ENCODE results near the gene MYH3.
"Not testable (repeated sequence)": the region's sequence is repeated elsewhere in the genome, so short reads cannot be mapped to it uniquely, and the experiment has no call there.

Gene MYH3

GRCh38 chr17:10657148-10657547, at the start of gene MYH3:
MYH3 (minus strand) TSS chr17:10657309; CDS start chr17:10655064, 2,245 bp downstream.
- no peak within 1 kb of the TSS for H3K27ac Mint-ChIP-seq
- no peak within 1 kb of the TSS for H3K4me3 Mint-ChIP-seq
- peaks cover 23% of the 10 kb centered on the region for H3K36me3 Mint-ChIP-seq (ENCODE audit: low read depth)
- DNase-seq, result no peak
- H3K9me3 Mint-ChIP-seq, result no peaks in the 10 kb centered on the region
- H3K4me1 Mint-ChIP-seq (ENCODE audit: low read depth), result peaks cover 14% of the 10 kb centered on the region
- H3K27me3 Mint-ChIP-seq, result no peaks in the 10 kb centered on the region

GRCh38 chr17:10705727-10706126, 48.6 kb upstream of the MYH3 start:
- Mint-ChIP-seq H3K36me3 (ENCODE audit: low read depth) (peaks cover 82% of the 10 kb centered on the region), H3K27ac (peak overlapping the region; percentile 65), H3K4me3 (no peak overlapping the region), H3K9me3 (no peaks in the 10 kb centered on the region), H3K27me3 (no peaks in the 10 kb centered on the region), H3K4me1 (ENCODE audit: low read depth) (peaks cover 53% of the 10 kb centered on the region)
- DNase-seq, result no peak

- peaks cover 62% of the 10 kb centered on the region for H3K4me1 Mint-ChIP-seq (ENCODE audit: low read depth)
- peak overlapping the region; percentile 19 for H3K4me3 Mint-ChIP-seq
- H3K9me3 Mint-ChIP-seq, result no peaks in the 10 kb centered on the region
- no peaks in the 10 kb centered on the region for H3K27me3 Mint-ChIP-seq
- no peak for DNase-seq
- peaks cover 69% of the 10 kb centered on the region for H3K36me3 Mint-ChIP-seq (ENCODE audit: low read depth)
- peak overlapping the region; percentile 84 for H3K27ac Mint-ChIP-seq
Observed at GRCh38 chr17:10702574-10702973, 45.5 kb upstream of the MYH3 start.

GRCh38 chr17:10699856-10700255, 42.7 kb upstream of the MYH3 start:
- H3K36me3 Mint-ChIP-seq (ENCODE audit: low read depth), result peaks cover 66% of the 10 kb centered on the region
- H3K9me3 Mint-ChIP-seq, result no peaks in the 10 kb centered on the region
- H3K27me3 Mint-ChIP-seq, result no peaks in the 10 kb centered on the region
- peaks cover 60% of the 10 kb centered on the region for H3K4me1 Mint-ChIP-seq (ENCODE audit: low read depth)
- peak overlapping the region; percentile 94 for H3K27ac Mint-ChIP-seq
- peak overlapping the region; percentile 71 for H3K4me3 Mint-ChIP-seq
- no peak for DNase-seq

GRCh38 chr17:10698096-10698818, 41.1 kb upstream of the MYH3 start:
- H3K27ac Mint-ChIP-seq, result peak overlapping the region; percentile 95
- no peaks in the 10 kb centered on the region for H3K27me3 Mint-ChIP-seq
- peaks cover 69% of the 10 kb centered on the region for H3K36me3 Mint-ChIP-seq (ENCODE audit: low read depth)
- no peak for DNase-seq
- H3K4me3 Mint-ChIP-seq, result peak overlapping the region; percentile 90
- H3K9me3 Mint-ChIP-seq, result no peaks in the 10 kb centered on the region
- peaks cover 58% of the 10 kb centered on the region for H3K4me1 Mint-ChIP-seq (ENCODE audit: low read depth)

GRCh38 chr17:10697092-10698081, 40.3 kb upstream of the MYH3 start, which contains the start of the genes ADPRM and SCO1:
ADPRM (plus strand) TSS chr17:10697594; CDS start chr17:10704927, 7,333 bp downstream.
SCO1 (minus strand) TSS chr17:10697533; CDS start chr17:10697507, 26 bp downstream.
- Mint-ChIP-seq H3K27ac (peak within 1 kb of the TSS; percentile 95), H3K4me3 (peak within 1 kb of the TSS; percentile 90), H3K27me3 (no peaks in the 10 kb centered on the region), H3K4me1 (ENCODE audit: low read depth) (peaks cover 60% of the 10 kb centered on the region), H3K9me3 (no peaks in the 10 kb centered on the region), H3K36me3 (ENCODE audit: low read depth) (peaks cover 71% of the 10 kb centered on the region)
- DNase-seq, result peak; percentile 93

GRCh38 chr17:10695875-10696407, 38.8 kb upstream of the MYH3 start:
- Mint-ChIP-seq H3K4me1 (ENCODE audit: low read depth) (peaks cover 58% of the 10 kb centered on the region), H3K36me3 (ENCODE audit: low read depth) (peaks cover 76% of the 10 kb centered on the region), H3K27ac (peak overlapping the region; percentile 26)

GRCh38 chr17:10687499-10687898, 30.4 kb upstream of the MYH3 start:
- Mint-ChIP-seq H3K4me1 (ENCODE audit: low read depth) (peaks cover 39% of the 10 kb centered on the region), H3K4me3 (no peak overlapping the region), H3K36me3 (ENCODE audit: low read depth) (peaks cover 93% of the 10 kb centered on the region), H3K27me3 (no peaks in the 10 kb centered on the region), H3K9me3 (no peaks in the 10 kb centered on the region), H3K27ac (no peak overlapping the region)
- no peak for DNase-seq

More at GRCh38 chr17:10695875-10696407, 38.8 kb upstream of the MYH3 start:
- DNase-seq, H3K9me3 Mint-ChIP-seq, H3K27me3 Mint-ChIP-seq: not testable (repeated sequence)
- H3K4me3 Mint-ChIP-seq, result peak overlapping the region; percentile 90

- no peak for DNase-seq
- no peak overlapping the region for H3K4me3 Mint-ChIP-seq
- peaks cover 12% of the 10 kb centered on the region for H3K4me1 Mint-ChIP-seq (ENCODE audit: low read depth)
- H3K27me3 Mint-ChIP-seq, result no peaks in the 10 kb centered on the region
- H3K9me3 Mint-ChIP-seq, result no peaks in the 10 kb centered on the region
- H3K27ac Mint-ChIP-seq, result no peak overlapping the region
- H3K36me3 Mint-ChIP-seq (ENCODE audit: low read depth), result peaks cover 91% of the 10 kb centered on the region
Observed at GRCh38 chr17:10683853-10684252, 26.7 kb upstream of the MYH3 start.

GRCh38 chr17:10681866-10682446, 24.8 kb upstream of the MYH3 start:
- Mint-ChIP-seq H3K36me3 (ENCODE audit: low read depth) (peaks cover 94% of the 10 kb centered on the region), H3K4me3 (no peak overlapping the region), H3K27me3 (no peaks in the 10 kb centered on the region), H3K9me3 (no peaks in the 10 kb centered on the region), H3K27ac (no peak overlapping the region), H3K4me1 (ENCODE audit: low read depth) (peaks cover 2% of the 10 kb centered on the region)
- DNase-seq, result no peak

- no peak for DNase-seq
- Mint-ChIP-seq H3K27ac (no peak overlapping the region), H3K27me3 (no peaks in the 10 kb centered on the region), H3K36me3 (ENCODE audit: low read depth) (peaks cover 78% of the 10 kb centered on the region), H3K9me3 (no peaks in the 10 kb centered on the region), H3K4me3 (no peak overlapping the region), H3K4me1 (ENCODE audit: low read depth) (no peaks in the 10 kb centered on the region)
Observed at GRCh38 chr17:10674704-10675103, 17.6 kb upstream of the MYH3 start.

GRCh38 chr17:10673312-10673711, 16.2 kb upstream of the MYH3 start:
- H3K4me3 Mint-ChIP-seq, result no peak overlapping the region
- peaks cover 68% of the 10 kb centered on the region for H3K36me3 Mint-ChIP-seq (ENCODE audit: low read depth)
- H3K9me3 Mint-ChIP-seq, result no peaks in the 10 kb centered on the region
- no peaks in the 10 kb centered on the region for H3K4me1 Mint-ChIP-seq (ENCODE audit: low read depth)
- no peaks in the 10 kb centered on the region for H3K27me3 Mint-ChIP-seq
- no peak for DNase-seq
- no peak overlapping the region for H3K27ac Mint-ChIP-seq

- no peak for DNase-seq
- no peaks in the 10 kb centered on the region for H3K9me3 Mint-ChIP-seq
- H3K36me3 Mint-ChIP-seq (ENCODE audit: low read depth), result peaks cover 43% of the 10 kb centered on the region
- H3K27ac Mint-ChIP-seq, result no peak overlapping the region
- H3K27me3 Mint-ChIP-seq, result no peaks in the 10 kb centered on the region
- no peak overlapping the region for H3K4me3 Mint-ChIP-seq
- no peaks in the 10 kb centered on the region for H3K4me1 Mint-ChIP-seq (ENCODE audit: low read depth)
Observed at GRCh38 chr17:10668775-10669174, 11.7 kb upstream of the MYH3 start.

- Mint-ChIP-seq H3K27me3 (no peaks in the 10 kb centered on the region), H3K9me3 (no peaks in the 10 kb centered on the region), H3K4me1 (ENCODE audit: low read depth) (no peaks in the 10 kb centered on the region), H3K4me3 (no peak overlapping the region), H3K36me3 (ENCODE audit: low read depth) (peaks cover 33% of the 10 kb centered on the region), H3K27ac (no peak overlapping the region)
- no peak for DNase-seq
Observed at GRCh38 chr17:10666906-10667305, 9.8 kb upstream of the MYH3 start.

All from activated T-cell treated with anti-CD3 and anti-CD28 coated beads, Interleukin-2, amount 50 U/mL, for 24 hours (primary cell).